Esophagus muscularis mucosa (tissue), 4 donors: ENCODE results near the gene KCNQ1. TPM values are rescaled to one million over a fixed set of nuclear protein-coding genes. Genes with fewer than 3 reads are reported as not detected.

Experiments used
- DNase-seq: peaks from one replicate; pipeline ENCODE4 v3.0.0-alpha.2; 2017; ENCODE audit errors: extremely low spot score
- H3K27ac ChIP-seq, 4 donors: fragments of 200-600 bp; sonication (generic); replicated peaks in 1 of 4; 1 replicate in 3 of 4; 2 replicates in 1 of 4; pipeline ENCODE4 v1.5.1; 2016 to 2019; ENCODE audit warnings: mild to moderate bottlenecking in 1 of 4
- H3K27me3 ChIP-seq, 4 donors: fragments of 200-600 bp; sonication (generic); one replicate each; pipeline versions ENCODE4 v1.5.1 to v1.6.0; 2016 to 2019
- H3K36me3 ChIP-seq, 4 donors: fragments of 200-600 bp; sonication (generic); one replicate each; pipeline ENCODE4 v1.5.1; 2016 to 2019
- H3K4me1 ChIP-seq, 4 donors: fragments of 200-600 bp; sonication (generic); one replicate each; pipeline ENCODE4 v1.5.1; 2016 to 2019
- H3K4me3 ChIP-seq, 4 donors: fragments of 200-600 bp; sonication (generic); 1 replicate in 2 of 4; 2 replicates in 2 of 4; pipeline ENCODE4 v1.5.1; 2016 to 2019; ENCODE audit warnings: mild to moderate bottlenecking in 4 of 4, moderate library complexity in 1 of 4
- H3K9me3 ChIP-seq, 4 donors: fragments of 200-600 bp; sonication (generic); 1 replicate in 3 of 4; 2 replicates in 1 of 4; pipeline ENCODE4 v1.5.1; 2016 to 2019
- EP300 ChIP-seq: sonication (generic); formaldehyde crosslinking; IDR thresholded peaks from one replicate; pipeline ENCODE4 v1.6.1; 2017; ENCODE audit warnings: antibody characterized with exemption
- POLR2A ChIP-seq: fragments of 450-650 bp; IDR thresholded peaks from one replicate; pipeline ENCODE4 v1.6.1; 2017; ENCODE audit warnings: antibody characterized with exemption, moderate library complexity, mild to moderate bottlenecking, low read depth
- POLR2AphosphoS5 ChIP-seq, 2 donors: sonication (generic); formaldehyde crosslinking; IDR thresholded peaks; one replicate each; pipeline ENCODE4 v1.6.1; 2017; ENCODE audit warnings: antibody characterized with exemption in 2 of 2
- WGBS: methylation state at CpG from one replicate; pipeline ENCODE4 v1.1.5; 2018; 5-methylcytosine and 5-hydroxymethylcytosine counted together
- intact Hi-C: fragments of 100-400 bp; cut with DNase I; formaldehyde crosslinking; loops from one replicate; pipeline ENCODE4 v1.15.1; 2023
- total RNA-seq, 4 donors: library from RNA; depleted of rRNA; stranded (reverse); fragments of >200 nt; gene quantifications; one replicate each; pipeline versions ENCODE4 v1.1.0 to v1.2.1, GENCODE V29; 2016
- TF ChIP-seq, protein P1 (sequence below), 3 experiments: fragments of 200-600 bp in 2 of 3; fragments of 450-650 bp in 1 of 3; sonication (generic) in 2 of 3; IDR thresholded peaks; one replicate each; pipeline ENCODE4 v1.5.1; 2017 to 2019; ENCODE audit warnings: antibody characterized with exemption in 3 of 3, mild to moderate bottlenecking in 2 of 3, moderate library complexity in 1 of 3

Gene KCNQ1
- total RNA-seq, 4 donors from 2014 or later = 2.1 to 5.9 (median 4.3) TPM

DNA sequence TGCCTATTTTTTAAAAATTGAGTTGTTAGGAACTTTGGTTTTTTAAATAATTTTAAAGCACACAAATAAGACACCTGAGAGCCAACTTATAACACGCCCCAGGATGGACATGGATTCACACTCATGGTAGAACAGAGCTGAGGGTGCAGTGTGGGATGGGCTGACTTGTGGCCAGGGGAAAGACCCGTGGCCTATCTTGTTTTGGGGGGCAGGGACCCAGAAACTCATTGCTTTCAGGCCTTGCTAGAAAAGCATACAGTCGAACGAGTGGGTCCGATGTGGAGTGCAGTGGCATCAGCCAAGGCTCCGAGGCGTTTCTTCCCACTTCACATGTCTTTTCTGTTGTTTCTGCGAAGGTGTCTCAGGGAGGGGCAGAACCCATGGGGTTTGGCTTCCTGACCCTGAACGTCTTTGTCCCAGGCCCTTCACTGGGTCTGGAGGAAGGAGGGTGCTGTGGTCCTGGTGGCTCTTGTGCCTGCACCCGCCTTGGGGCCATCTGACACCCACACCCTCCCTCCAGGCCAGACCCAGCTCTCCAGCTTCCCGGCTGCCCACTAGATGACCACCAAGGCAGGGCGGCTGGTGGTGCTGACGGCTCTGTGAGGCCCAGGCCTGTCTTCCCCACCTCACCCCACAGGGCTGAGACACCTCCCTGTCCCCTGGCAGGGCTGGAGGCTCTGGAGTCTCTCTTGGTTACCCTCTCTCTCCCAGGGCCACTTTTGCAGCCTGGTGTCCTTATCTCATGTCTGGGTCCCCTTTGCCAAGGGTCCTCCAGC, 120.8 kb downstream of the KCNQ1 start:
- intact Hi-C loops = no loop called here
- no peak overlapping the region for H3K27ac ChIP-seq
- H3K36me3 ChIP-seq = no peaks in the 10 kb centered on the region
- no peak for DNase-seq
- H3K27me3 ChIP-seq = no peaks in the 10 kb centered on the region
- TF ChIP-seq, protein P1, sequence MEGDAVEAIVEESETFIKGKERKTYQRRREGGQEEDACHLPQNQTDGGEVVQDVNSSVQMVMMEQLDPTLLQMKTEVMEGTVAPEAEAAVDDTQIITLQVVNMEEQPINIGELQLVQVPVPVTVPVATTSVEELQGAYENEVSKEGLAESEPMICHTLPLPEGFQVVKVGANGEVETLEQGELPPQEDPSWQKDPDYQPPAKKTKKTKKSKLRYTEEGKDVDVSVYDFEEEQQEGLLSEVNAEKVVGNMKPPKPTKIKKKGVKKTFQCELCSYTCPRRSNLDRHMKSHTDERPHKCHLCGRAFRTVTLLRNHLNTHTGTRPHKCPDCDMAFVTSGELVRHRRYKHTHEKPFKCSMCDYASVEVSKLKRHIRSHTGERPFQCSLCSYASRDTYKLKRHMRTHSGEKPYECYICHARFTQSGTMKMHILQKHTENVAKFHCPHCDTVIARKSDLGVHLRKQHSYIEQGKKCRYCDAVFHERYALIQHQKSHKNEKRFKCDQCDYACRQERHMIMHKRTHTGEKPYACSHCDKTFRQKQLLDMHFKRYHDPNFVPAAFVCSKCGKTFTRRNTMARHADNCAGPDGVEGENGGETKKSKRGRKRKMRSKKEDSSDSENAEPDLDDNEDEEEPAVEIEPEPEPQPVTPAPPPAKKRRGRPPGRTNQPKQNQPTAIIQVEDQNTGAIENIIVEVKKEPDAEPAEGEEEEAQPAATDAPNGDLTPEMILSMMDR (IDR thresholded peaks at IDR 0.05) = no peak
- no peak for TF ChIP-seq EP300
- no peak for TF ChIP-seq POLR2A
- TF ChIP-seq POLR2AphosphoS5 (IDR thresholded peaks at IDR 0.05) = no peak
- no peaks in the 10 kb centered on the region for H3K4me1 ChIP-seq
- WGBS = 98% methylated on average over 7 of the region's 13 CpGs
- H3K4me3 ChIP-seq = no peak overlapping the region
- no peaks in the 10 kb centered on the region for H3K9me3 ChIP-seq

DNA sequence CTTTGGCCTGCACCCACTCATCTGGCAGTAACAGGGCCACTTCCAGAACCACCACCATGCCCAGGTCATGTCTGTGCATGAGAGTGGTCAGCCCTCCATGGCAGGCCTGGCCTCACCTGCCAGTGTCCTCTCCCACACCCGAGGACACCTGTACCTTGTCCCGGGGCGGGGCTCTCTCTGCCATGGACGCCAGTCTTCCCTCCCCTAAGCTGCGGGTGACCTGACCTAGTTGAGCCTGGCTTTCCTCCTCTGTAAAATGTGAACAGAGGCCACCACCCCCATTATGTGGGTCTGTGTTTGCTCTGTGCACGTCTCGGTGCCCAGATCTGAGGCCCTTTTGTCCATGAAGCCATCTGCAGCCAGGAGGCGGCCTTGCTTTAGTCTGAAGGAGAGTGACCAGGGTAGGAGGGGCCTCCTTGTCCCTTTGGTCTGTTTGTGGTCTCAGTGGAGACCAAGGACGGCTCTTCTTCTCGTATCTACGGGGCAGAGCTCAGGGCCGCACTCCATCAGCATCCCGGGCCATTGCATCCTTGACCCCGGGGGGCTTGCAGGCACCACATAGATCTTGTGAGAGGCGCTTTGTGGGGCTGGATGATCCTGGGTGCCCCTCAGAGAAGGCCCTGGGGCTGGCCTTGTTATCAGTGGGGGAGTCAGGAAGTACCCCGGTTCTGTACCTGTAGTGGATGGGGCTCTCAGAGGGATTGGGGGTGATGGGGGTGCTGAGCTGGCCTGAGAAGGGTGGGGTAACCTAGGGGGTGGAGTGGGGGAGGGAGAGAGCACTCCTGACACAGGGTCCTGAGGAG, 121.6 kb downstream of the KCNQ1 start:
- Histone ChIP-seq H3K4me1 (no peaks in the 10 kb centered on the region), H3K36me3 (no peaks in the 10 kb centered on the region), H3K9me3 (no peaks in the 10 kb centered on the region), H3K27ac (no peak overlapping the region), H3K4me3 (no peak overlapping the region), H3K27me3 (no peaks in the 10 kb centered on the region)
- TF ChIP-seq POLR2AphosphoS5 (IDR thresholded peaks at IDR 0.05) = no peak
- TF ChIP-seq, protein P1 (IDR thresholded peaks at IDR 0.05) = peak in 1 of 3 experiments; percentile 18
- intact Hi-C loops = no loop called here
- DNase-seq = no peak
- WGBS = 80% methylated on average over 8 of the region's 16 CpGs

DNA sequence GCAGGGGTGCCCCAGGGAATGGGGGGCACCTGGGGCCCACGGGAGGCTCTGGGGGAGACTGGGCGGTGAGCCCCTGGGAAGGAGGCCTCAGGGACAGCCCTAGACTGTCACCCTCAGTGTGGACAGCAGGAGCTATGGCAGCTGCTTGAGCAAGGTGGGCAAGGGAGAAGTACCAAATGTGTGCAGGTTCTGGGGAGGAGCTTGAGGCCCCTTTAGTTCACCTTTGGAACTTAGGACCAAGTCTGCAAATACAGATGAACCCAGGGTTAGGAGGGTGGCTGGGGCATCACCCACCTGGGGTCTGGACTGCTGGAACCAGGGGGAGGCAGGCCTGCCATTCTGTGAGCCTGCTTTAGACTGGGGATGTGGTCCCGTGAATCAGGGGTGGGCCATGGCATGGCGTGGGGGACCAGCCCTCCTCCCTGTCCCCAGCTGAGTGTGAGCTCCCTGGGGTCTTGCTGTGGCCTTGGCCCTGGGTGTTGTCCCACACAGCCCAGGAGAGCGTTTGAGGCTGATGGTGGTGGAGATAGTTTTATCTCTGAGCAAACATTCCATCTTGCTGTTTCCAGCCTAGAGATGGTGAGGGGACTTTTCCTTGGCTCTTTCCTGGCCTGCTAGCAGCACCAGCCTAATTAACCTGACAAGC, 122.3 kb downstream of the KCNQ1 start:
- intact Hi-C loops = no loop called here
- Histone ChIP-seq H3K9me3 (no peaks in the 10 kb centered on the region), H3K27ac (no peak overlapping the region), H3K27me3 (no peaks in the 10 kb centered on the region), H3K4me3 (no peak overlapping the region), H3K36me3 (no peaks in the 10 kb centered on the region), H3K4me1 (no peaks in the 10 kb centered on the region)
- WGBS = 92% methylated on average over 5 of the region's 5 CpGs
- no peak for DNase-seq
- TF ChIP-seq POLR2AphosphoS5 (IDR thresholded peaks at IDR 0.05) = no peak
- no peak for TF ChIP-seq POLR2A
- TF ChIP-seq, protein P1 (IDR thresholded peaks at IDR 0.05) = no peak
- no peak for TF ChIP-seq EP300

DNA sequence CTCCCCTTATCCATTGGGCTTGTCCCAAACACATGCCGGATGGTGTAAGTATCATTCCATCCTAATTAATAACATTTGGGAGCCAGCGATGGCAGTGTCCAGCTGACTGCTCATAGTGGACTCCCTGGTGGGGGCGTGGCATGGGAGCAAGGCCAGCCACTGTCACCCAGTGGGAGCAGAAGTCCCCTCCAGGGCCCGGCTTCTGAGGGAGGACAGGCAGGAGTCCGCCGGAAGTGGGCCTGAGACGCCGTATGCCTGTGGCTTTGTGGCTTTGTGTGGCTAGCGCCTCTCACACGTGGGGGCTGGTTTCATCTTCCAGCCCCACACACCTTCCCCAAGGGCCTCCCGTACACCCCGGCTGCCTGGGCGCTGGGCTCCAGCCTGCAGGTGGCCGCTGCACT, 124.5 kb downstream of the KCNQ1 start:
- Histone ChIP-seq H3K4me1 (no peaks in the 10 kb centered on the region), H3K36me3 (peaks cover 0 to 13% (median 0%) of the 10 kb centered on the region in 4 donors), H3K4me3 (no peak overlapping the region), H3K27ac (no peak overlapping the region), H3K9me3 (no peaks in the 10 kb centered on the region), H3K27me3 (no peaks in the 10 kb centered on the region)
- WGBS = 82% methylated on average over 14 of the region's 14 CpGs
- intact Hi-C loops = no loop called here
- no peak for DNase-seq
- TF ChIP-seq POLR2AphosphoS5 (IDR thresholded peaks at IDR 0.05) (no peak), EP300 (no peak), POLR2A (no peak)
- TF ChIP-seq, protein P1 (IDR thresholded peaks at IDR 0.05) = no peak
